Tibial artery (tissue), 4 donors: Measurements from ENCODE around the gene SNAP23.

Experiments
- DNase-seq, 2 donors: peaks; one replicate each; pipeline ENCODE4 v3.0.0-alpha.2; 2019
- H3K27ac ChIP-seq, 2 donors: fragments of 200-600 bp; sonication (generic) in 1 of 2; 1 replicate in 1 of 2; 2 replicates in 1 of 2; pipeline ENCODE4 v1.5.1; 2018 to 2019; ENCODE audit warnings: mild to moderate bottlenecking in 1 of 2
- H3K27me3 ChIP-seq, 2 donors: fragments of 200-600 bp; sonication (generic) in 1 of 2; one replicate each; pipeline versions ENCODE4 v1.5.1 to v1.6.0; 2016 to 2019
- H3K36me3 ChIP-seq, 3 donors: fragments of 200-600 bp; sonication (generic) in 2 of 3; one replicate each; pipeline ENCODE4 v1.5.1; 2016 to 2019; ENCODE audit warnings: mild to moderate bottlenecking in 2 of 3
- H3K4me1 ChIP-seq, 4 donors: fragments of 200-600 bp; sonication (generic) in 2 of 4; 1 replicate in 3 of 4; 2 replicates in 1 of 4; pipeline ENCODE4 v1.5.1; 2016 to 2019
- H3K4me3 ChIP-seq, 2 donors: fragments of 200-600 bp; sonication (generic) in 1 of 2; 1 replicate in 1 of 2; 2 replicates in 1 of 2; pipeline ENCODE4 v1.5.1; 2018 to 2019; ENCODE audit warnings: mild to moderate bottlenecking in 2 of 2
- H3K9me3 ChIP-seq, 3 donors: fragments of 200-600 bp; sonication (generic) in 1 of 3; one replicate each; pipeline ENCODE4 v1.5.1; 2016 to 2019
- intact Hi-C: fragments of 100-400 bp; cut with DNase I; formaldehyde crosslinking; loops from one replicate; pipeline ENCODE4 v1.15.0; 2023; ENCODE audit warnings: low total_unique reads
- TF ChIP-seq, protein P1 (sequence below), 2 experiments: fragments of 200-600 bp in 1 of 2; fragments of 450-650 bp in 1 of 2; IDR thresholded peaks; one replicate each; pipeline ENCODE4 v1.5.1; 2017 to 2019; ENCODE audit warnings: antibody characterized with exemption in 2 of 2, mild to moderate bottlenecking in 1 of 2, moderate library complexity in 1 of 2

SNAP23 gene

DNA sequence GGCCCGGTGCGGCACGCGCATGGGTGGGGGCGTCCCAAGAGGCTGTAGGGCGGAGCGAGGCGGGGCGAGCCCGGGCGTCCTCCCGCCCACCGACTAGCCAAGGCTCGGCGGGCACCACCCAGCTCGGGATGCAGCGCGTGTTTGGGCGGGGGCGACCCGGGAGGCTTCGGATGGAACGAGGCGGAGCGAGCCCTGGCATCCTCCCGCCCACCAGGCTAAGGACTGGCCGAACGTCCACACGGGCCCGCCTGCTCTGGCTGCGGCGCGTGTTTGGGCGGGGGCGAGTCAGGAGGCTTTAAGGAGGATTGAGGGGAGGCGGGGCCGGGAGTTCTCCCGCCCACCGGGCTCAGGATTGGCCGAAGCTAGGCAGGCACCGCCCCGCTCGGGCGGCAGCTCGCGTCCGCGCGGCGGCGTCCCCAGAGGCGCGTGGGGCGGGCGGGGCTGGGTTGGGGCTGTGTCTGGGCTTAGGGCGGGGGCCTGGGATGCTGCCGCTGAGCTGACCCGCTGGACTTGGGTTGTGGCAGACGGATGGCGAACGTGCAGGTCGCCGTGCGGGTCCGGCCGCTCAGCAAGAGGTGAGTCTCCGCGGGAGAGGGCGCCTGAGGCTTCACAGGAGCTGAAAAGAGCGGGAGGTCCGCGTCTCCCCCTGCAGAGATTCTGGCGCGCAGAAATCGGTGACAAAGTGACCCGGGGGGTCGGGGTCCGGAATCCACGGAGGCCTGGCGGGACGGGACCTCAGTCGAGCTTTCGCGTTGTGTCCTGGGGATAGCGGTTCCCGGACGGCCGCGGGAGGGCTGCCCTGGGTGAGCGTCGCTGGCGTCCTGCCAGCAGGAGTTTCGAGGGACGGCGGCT lies 80.0 kb downstream of the SNAP23 start, which contains the start of gene STARD9:
STARD9 (plus strand) TSS at position 419 of the 852 bp plus-strand sequence; CDS start at position 529, 110 bp downstream.
- DNase-seq, result peak; percentile 98 to 100
- H3K9me3 ChIP-seq, result no peaks in the 10 kb centered on the region
- H3K4me1 ChIP-seq, result peaks cover 9 to 49% (median 18%) of the 10 kb centered on the region in 4 donors
- intact Hi-C loops, result no loop called here
- TF ChIP-seq, protein P1, sequence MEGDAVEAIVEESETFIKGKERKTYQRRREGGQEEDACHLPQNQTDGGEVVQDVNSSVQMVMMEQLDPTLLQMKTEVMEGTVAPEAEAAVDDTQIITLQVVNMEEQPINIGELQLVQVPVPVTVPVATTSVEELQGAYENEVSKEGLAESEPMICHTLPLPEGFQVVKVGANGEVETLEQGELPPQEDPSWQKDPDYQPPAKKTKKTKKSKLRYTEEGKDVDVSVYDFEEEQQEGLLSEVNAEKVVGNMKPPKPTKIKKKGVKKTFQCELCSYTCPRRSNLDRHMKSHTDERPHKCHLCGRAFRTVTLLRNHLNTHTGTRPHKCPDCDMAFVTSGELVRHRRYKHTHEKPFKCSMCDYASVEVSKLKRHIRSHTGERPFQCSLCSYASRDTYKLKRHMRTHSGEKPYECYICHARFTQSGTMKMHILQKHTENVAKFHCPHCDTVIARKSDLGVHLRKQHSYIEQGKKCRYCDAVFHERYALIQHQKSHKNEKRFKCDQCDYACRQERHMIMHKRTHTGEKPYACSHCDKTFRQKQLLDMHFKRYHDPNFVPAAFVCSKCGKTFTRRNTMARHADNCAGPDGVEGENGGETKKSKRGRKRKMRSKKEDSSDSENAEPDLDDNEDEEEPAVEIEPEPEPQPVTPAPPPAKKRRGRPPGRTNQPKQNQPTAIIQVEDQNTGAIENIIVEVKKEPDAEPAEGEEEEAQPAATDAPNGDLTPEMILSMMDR (IDR thresholded peaks at IDR 0.05), result no peak
- H3K27ac ChIP-seq, result peak within 1 kb of the TSS; percentile 95 to 96
- H3K36me3 ChIP-seq, result peaks cover 0 to under 1% (median 0%) of the 10 kb centered on the region in 3 donors
- peak within 1 kb of the TSS; percentile 96 to 98 for H3K4me3 ChIP-seq
- H3K27me3 ChIP-seq, result no peaks in the 10 kb centered on the region

DNA sequence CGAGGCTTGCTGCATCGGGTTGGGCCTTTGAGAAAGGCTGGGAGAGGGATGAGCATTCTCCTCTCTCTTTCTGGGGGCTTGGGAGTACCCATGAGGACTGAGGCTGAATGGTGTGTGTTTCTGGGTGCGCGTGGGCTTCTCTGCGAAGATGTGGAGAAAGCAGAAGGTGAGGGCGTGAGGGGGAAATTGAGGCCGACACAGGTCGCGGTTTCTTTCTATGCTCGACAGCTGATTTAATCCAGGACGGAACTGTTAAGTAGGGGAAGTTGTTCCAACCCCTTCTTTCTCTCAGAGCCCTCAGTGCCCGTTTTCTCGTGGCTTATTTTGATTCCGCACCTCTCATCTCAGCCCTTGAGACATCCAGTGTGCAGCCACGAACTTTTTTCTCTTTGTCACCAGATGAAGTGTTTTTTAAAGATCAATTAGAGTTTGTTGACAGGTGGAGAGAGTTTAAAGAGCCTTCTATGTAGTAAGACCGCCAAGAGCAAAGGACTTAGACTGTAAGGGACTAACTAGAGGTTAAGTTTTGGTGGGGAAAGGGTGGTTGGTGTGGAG lies 80.7 kb downstream of the SNAP23 start:
- DNase-seq, result no peak
- Histone ChIP-seq H3K27ac (peak overlapping the region; percentile 95 to 96), H3K27me3 (no peaks in the 10 kb centered on the region), H3K9me3 (no peaks in the 10 kb centered on the region), H3K4me3 (peak overlapping the region; percentile 96 to 98), H3K36me3 (no peaks in the 10 kb centered on the region), H3K4me1 (peaks cover 9 to 56% (median 18%) of the 10 kb centered on the region in 4 donors)
- intact Hi-C loops, result no loop called here
- TF ChIP-seq, protein P1 (IDR thresholded peaks at IDR 0.05), result no peak

DNA sequence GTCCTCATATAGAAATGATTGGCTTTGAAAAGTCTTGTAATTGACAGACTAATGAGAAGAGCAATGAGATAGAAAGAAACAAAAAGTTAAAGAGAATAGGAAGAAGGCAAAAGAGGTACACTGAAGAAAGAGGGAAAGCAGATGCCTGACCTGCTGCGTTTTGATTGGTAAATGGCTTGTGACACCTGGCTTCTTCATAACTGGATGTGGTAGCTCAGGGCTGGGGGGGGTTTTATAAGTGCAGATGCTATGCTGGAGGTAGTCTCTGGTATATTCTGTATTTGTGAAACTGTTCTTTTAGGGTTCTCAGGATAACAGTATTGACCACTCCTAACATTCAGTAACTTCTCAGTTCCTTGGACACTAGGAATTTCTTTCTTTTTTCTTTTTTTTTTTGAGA lies 81.3 kb downstream of the SNAP23 start:
- H3K27me3 ChIP-seq, result no peaks in the 10 kb centered on the region
- H3K4me3 ChIP-seq, result peak overlapping the region; percentile 96 to 98
- no peaks in the 10 kb centered on the region for H3K36me3 ChIP-seq
- DNase-seq, result no peak
- H3K9me3 ChIP-seq, result no peaks in the 10 kb centered on the region
- intact Hi-C loops, result no loop called here
- TF ChIP-seq, protein P1 (IDR thresholded peaks at IDR 0.05), result no peak
- H3K4me1 ChIP-seq, result peaks cover 9 to 60% (median 20%) of the 10 kb centered on the region in 4 donors
- H3K27ac ChIP-seq, result peak overlapping the region; percentile 95 to 96

DNA sequence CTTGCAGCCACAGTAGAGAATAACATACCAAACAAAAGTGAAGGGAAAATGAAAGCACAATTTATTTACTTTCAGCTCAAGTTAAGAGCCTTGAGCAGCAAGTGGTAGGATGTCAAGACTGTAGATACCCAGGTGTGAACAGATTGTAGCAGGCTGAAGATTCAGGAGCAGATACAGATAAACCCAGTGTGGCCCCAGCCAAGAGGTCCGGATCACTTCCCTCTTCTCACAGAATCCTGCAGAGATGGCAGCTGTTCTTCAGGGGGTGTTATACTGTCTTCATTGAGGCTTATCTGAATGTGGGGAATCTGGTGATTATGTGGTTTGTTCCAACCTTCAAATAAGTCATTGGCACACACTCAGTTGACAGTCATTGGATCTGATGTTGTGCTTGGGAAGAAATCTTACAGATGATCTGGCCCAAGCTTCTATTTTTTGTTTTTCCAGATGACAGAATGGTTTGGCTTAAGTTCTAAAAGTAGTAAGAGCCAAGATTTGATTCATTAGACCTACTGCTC lies 82.1 kb downstream of the SNAP23 start:
- Histone ChIP-seq H3K4me1 (peaks cover 9 to 68% (median 27%) of the 10 kb centered on the region in 4 donors), H3K27me3 (no peaks in the 10 kb centered on the region), H3K4me3 (peak overlapping the region; percentile 19 to 26), H3K36me3 (no peaks in the 10 kb centered on the region), H3K27ac (peak overlapping the region; percentile 66 to 96), H3K9me3 (no peaks in the 10 kb centered on the region)
- TF ChIP-seq, protein P1 (IDR thresholded peaks at IDR 0.05), result no peak
- no peak for DNase-seq
- intact Hi-C loops, result no loop called here

DNA sequence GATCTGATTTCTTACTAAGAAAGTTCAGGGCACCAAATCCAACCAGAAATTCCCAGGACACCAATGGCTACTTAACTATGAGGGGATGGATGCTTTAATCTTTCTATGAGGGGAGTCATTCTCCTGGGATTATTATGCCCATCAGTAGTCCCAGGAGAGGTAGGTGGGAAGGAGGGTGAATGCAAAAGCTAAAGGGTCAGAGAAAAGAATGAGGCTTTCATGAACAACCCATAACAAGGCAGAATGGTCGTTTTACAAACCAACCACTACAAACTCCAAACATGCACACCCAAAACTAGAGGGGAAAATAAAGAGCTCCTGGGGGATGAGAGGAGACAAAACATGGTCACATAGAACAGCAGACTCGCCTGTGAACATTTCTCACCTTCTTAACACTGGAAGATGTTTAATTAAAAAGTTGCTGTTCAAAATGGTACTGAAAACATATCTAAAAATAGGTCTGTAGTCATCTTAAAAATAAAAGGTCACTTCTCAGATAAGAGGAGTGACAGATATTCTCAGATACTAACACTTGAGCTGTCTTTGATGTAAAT lies 83.6 kb downstream of the SNAP23 start:
- TF ChIP-seq, protein P1 (IDR thresholded peaks at IDR 0.05), result no peak
- Histone ChIP-seq H3K4me3 (no peak overlapping the region), H3K27ac (peak overlapping the region in 1 of 2 donors; percentile 20), H3K27me3 (no peaks in the 10 kb centered on the region), H3K4me1 (peaks cover 9 to 82% (median 36%) of the 10 kb centered on the region in 4 donors), H3K36me3 (no peaks in the 10 kb centered on the region), H3K9me3 (no peaks in the 10 kb centered on the region)
- DNase-seq, result no peak
- intact Hi-C loops, result no loop called here
